CD14-positive monocyte (primary cell): ENCODE data around the gene SEMA3F. TPM values are rescaled to one million over a fixed set of nuclear protein-coding genes. Genes with fewer than 3 reads are reported as not detected.
"Not testable (repeated sequence)": the region's sequence is repeated elsewhere in the genome, so short reads cannot be mapped to it uniquely, and the experiment has no call there.

Experiments used
- DNase-seq, 3 donors: peaks; one replicate each; pipeline ENCODE4 v3.0.0-alpha.2; 2011 to 2022
- H2AFZ ChIP-seq: 2 replicates; pipeline ENCODE4 v1.6.0; 2012; ENCODE audit warnings: mild to moderate bottlenecking, low read depth, low read length, inconsistent platforms; ENCODE audit not compliant: insufficient read depth, poor library complexity, severe bottlenecking
- H3K27ac ChIP-seq, 2 donors: 1 replicate in 1 of 2; 2 replicates in 1 of 2; pipeline ENCODE4 v1.5.1; 2012 to 2013; ENCODE audit warnings: low read length in 2 of 2, control low read depth in 1 of 2, inconsistent platforms in 1 of 2, low read depth in 1 of 2, mild to moderate bottlenecking in 1 of 2
- H3K27me3 ChIP-seq, 2 donors: one replicate each; pipeline versions ENCODE4 v1.6.0 to v1.6.1; 2011 to 2013; ENCODE audit warnings: low read length in 2 of 2; ENCODE audit not compliant: control insufficient read depth in 2 of 2, insufficient read depth in 2 of 2
- H3K36me3 ChIP-seq, 2 donors: replicated peaks in 1 of 2; 1 replicate in 1 of 2; 2 replicates in 1 of 2; pipeline versions ENCODE4 v1.5.1 to v1.6.1; 2012 to 2013; ENCODE audit warnings: low read length in 2 of 2, control low read depth in 1 of 2, inconsistent platforms in 1 of 2, mild to moderate bottlenecking in 1 of 2; ENCODE audit not compliant: insufficient read depth in 2 of 2, control insufficient read depth in 1 of 2
- H3K4me1 ChIP-seq, 2 donors: 1 replicate in 1 of 2; 2 replicates in 1 of 2; pipeline versions ENCODE4 v1.5.1 to v1.6.1; 2012 to 2013; ENCODE audit warnings: low read length in 2 of 2, control low read depth in 1 of 2, inconsistent platforms in 1 of 2, mild to moderate bottlenecking in 1 of 2, moderate library complexity in 1 of 2; ENCODE audit not compliant: insufficient read depth in 2 of 2, control insufficient read depth in 1 of 2
- H3K4me2 ChIP-seq: replicated peaks from 2 replicates; pipeline ENCODE3; 2012; ENCODE audit warnings: low read length, moderate library complexity, mild to moderate bottlenecking; ENCODE audit not compliant: poor library complexity, severe bottlenecking; ENCODE audit errors: extremely low read depth
- H3K4me3 ChIP-seq, 3 experiments: fragments of 200-600 bp in 1 of 3; sonication (generic) in 1 of 3; replicated peaks in 1 of 3; 1 replicate in 2 of 3; 2 replicates in 1 of 3; pipeline ENCODE4 v1.5.1; 2011 to 2013; ENCODE audit warnings: low read length in 3 of 3, mild to moderate bottlenecking in 3 of 3, control low read depth in 2 of 3, low read depth in 2 of 3, inconsistent platforms in 1 of 3, moderate library complexity in 1 of 3
- H3K79me2 ChIP-seq: 2 replicates; pipeline ENCODE4 v1.6.0; 2012; ENCODE audit warnings: mild to moderate bottlenecking, control low read depth, inconsistent platforms, low read length, moderate library complexity; ENCODE audit not compliant: insufficient read depth
- H3K9ac ChIP-seq: 2 replicates; pipeline ENCODE4 v1.6.0; 2017; ENCODE audit warnings: low read length, mild to moderate bottlenecking; ENCODE audit not compliant: insufficient read depth, poor library complexity, severe bottlenecking
- H3K9me3 ChIP-seq, 2 donors: replicated peaks in 1 of 2; 1 replicate in 1 of 2; 2 replicates in 1 of 2; pipeline versions ENCODE4 v1.5.1 to v1.6.1; 2012 to 2013; ENCODE audit warnings: low read length in 2 of 2, control low read depth in 1 of 2; ENCODE audit not compliant: control insufficient read depth in 1 of 2, insufficient read depth in 1 of 2
- H4K20me1 ChIP-seq: 2 replicates; pipeline ENCODE4 v1.6.0; 2012; ENCODE audit warnings: mild to moderate bottlenecking, low read length, control low read depth, moderate library complexity; ENCODE audit not compliant: insufficient read depth
- H3K27ac Mint-ChIP-seq, 7 donors: one replicate each; pipeline ENCODE4 v1.8.0; 2020; ENCODE audit warnings: mild to moderate bottlenecking in 7 of 7, mixed read lengths in 7 of 7, moderate library complexity in 6 of 7, inconsistent platforms in 2 of 7
- H3K27me3 Mint-ChIP-seq, 3 donors: one replicate each; pipeline ENCODE4 v1.8.0; 2021 to 2022; ENCODE audit warnings: low read depth in 3 of 3, mild to moderate bottlenecking in 3 of 3, mixed read lengths in 3 of 3, moderate library complexity in 3 of 3, inconsistent platforms in 1 of 3
- H3K36me3 Mint-ChIP-seq, 2 donors: one replicate each; pipeline ENCODE4 v1.8.0; 2020; ENCODE audit warnings: mixed read lengths in 2 of 2, inconsistent platforms in 1 of 2, mild to moderate bottlenecking in 1 of 2
- H3K4me1 Mint-ChIP-seq: one replicate; pipeline ENCODE4 v1.8.0; 2020; ENCODE audit warnings: mild to moderate bottlenecking, mixed read lengths
- H3K4me3 Mint-ChIP-seq, 2 donors: one replicate each; pipeline ENCODE4 v1.8.0; 2020; ENCODE audit warnings: mild to moderate bottlenecking in 2 of 2, mixed read lengths in 2 of 2, moderate library complexity in 1 of 2
- H3K9me3 Mint-ChIP-seq, 7 donors: one replicate each; pipeline ENCODE4 v1.8.0; 2020 to 2022; ENCODE audit warnings: mixed read lengths in 7 of 7, mild to moderate bottlenecking in 6 of 7, moderate library complexity in 6 of 7, inconsistent platforms in 2 of 7
- WGBS: methylation state at CpG from one replicate; pipeline ENCODE4 v1.1.5; 2013; ENCODE audit warnings: missing lambda C conversion rate; ENCODE audit not compliant: insufficient coverage; 5-methylcytosine and 5-hydroxymethylcytosine counted together
- intact Hi-C, 2 donors: fragments of 100-400 bp; cut with micrococcal nuclease; formaldehyde crosslinking; loops; one replicate each; pipeline versions ENCODE4 v1.15.0 to v1.15.1; 2023
- polyA plus RNA-seq, 3 donors: library from polyadenylated mRNA; depleted of rRNA in 1 of 3; unstranded in 2 of 3; stranded (reverse) in 1 of 3; fragments of 300-500 nt in 2 of 3; fragments of >200 nt in 1 of 3; fragmentation: Illumina TruSeq in 2 of 3; gene quantifications; 1 replicate in 2 of 3; 2 replicates in 1 of 3; pipeline ENCODE4 v1.2.3, GENCODE V29; 2012 to 2021
- TF ChIP-seq, protein P1 (sequence below): fragments of 200-600 bp; IDR thresholded peaks from one replicate; pipeline ENCODE4 v1.8.0; 2022; ENCODE audit warnings: antibody characterized with exemption, mild to moderate bottlenecking

SEMA3F gene
- polyA plus RNA-seq, 3 donors = 0.01 TPM; not detected in 2

DNA sequence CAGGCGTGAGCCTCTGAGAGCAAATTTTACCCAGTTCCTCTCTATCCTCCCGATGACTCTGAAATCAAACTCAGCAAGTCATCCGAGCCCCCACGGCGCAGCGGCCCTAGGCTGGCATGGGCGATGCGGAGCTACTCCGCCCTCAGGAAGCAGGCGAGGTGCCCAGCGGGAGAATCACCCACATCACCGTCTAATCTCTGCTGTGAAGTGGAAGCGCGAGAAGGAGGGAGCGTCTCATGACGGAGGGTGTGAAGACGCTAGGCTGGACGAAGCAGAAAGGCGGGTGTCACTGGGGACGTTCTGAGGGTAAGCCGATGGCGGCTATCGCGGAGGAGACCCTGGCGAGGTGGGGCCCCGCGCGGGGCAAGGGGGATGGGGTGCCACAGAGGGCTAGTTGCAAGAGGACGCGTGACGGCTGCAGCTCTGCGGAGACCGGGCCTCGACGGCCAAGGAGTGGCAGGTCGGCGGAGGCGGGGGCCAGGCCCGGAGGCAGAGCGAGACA lies 71.8 kb downstream of the SEMA3F start:
- H3K4me1 Mint-ChIP-seq = peaks cover 56% of the 10 kb centered on the region
- H3K9me3 Mint-ChIP-seq = peaks cover 0 to 2% (median 0%) of the 10 kb centered on the region in 7 donors
- Histone ChIP-seq H3K79me2 (peaks cover 45% of the 10 kb centered on the region), H3K4me2 (peak overlapping the region; percentile 97), H3K4me1 (peaks cover 57 to 60% of the 10 kb centered on the region in 2 donors), H3K36me3 (no peaks in the 10 kb centered on the region), H3K4me3 (peak overlapping the region; percentile 31 to 95 (median 42)), H3K27me3 (peaks cover 0 to 8% of the 10 kb centered on the region in 2 donors), H3K27ac (peak overlapping the region in 1 of 2 donors; percentile 21), H2AFZ (peak overlapping the region; percentile 96), H3K9ac (peak overlapping the region; percentile 55), H3K9me3 (no peaks in the 10 kb centered on the region), H4K20me1 (no peaks in the 10 kb centered on the region)
- H3K4me3 Mint-ChIP-seq = peak overlapping the region; percentile 84 to 97
- TF ChIP-seq, protein P1, sequence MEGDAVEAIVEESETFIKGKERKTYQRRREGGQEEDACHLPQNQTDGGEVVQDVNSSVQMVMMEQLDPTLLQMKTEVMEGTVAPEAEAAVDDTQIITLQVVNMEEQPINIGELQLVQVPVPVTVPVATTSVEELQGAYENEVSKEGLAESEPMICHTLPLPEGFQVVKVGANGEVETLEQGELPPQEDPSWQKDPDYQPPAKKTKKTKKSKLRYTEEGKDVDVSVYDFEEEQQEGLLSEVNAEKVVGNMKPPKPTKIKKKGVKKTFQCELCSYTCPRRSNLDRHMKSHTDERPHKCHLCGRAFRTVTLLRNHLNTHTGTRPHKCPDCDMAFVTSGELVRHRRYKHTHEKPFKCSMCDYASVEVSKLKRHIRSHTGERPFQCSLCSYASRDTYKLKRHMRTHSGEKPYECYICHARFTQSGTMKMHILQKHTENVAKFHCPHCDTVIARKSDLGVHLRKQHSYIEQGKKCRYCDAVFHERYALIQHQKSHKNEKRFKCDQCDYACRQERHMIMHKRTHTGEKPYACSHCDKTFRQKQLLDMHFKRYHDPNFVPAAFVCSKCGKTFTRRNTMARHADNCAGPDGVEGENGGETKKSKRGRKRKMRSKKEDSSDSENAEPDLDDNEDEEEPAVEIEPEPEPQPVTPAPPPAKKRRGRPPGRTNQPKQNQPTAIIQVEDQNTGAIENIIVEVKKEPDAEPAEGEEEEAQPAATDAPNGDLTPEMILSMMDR = no peak
- peaks cover 19 to 27% (median 23%) of the 10 kb centered on the region in 3 donors for H3K27me3 Mint-ChIP-seq
- WGBS = under 1% methylated on average over 31 of the region's 40 CpGs
- intact Hi-C loops = loop anchor here (1.0 to 10.0 kb wide), 7 partner anchors 19 to 1182 kb away; no protein-coding TSS in a partner anchor
- peak overlapping the region; percentile 41 to 92 (median 81) for H3K27ac Mint-ChIP-seq
- no peaks in the 10 kb centered on the region for H3K36me3 Mint-ChIP-seq
- DNase-seq = peak; percentile 53 to 65 (median 55)

DNA sequence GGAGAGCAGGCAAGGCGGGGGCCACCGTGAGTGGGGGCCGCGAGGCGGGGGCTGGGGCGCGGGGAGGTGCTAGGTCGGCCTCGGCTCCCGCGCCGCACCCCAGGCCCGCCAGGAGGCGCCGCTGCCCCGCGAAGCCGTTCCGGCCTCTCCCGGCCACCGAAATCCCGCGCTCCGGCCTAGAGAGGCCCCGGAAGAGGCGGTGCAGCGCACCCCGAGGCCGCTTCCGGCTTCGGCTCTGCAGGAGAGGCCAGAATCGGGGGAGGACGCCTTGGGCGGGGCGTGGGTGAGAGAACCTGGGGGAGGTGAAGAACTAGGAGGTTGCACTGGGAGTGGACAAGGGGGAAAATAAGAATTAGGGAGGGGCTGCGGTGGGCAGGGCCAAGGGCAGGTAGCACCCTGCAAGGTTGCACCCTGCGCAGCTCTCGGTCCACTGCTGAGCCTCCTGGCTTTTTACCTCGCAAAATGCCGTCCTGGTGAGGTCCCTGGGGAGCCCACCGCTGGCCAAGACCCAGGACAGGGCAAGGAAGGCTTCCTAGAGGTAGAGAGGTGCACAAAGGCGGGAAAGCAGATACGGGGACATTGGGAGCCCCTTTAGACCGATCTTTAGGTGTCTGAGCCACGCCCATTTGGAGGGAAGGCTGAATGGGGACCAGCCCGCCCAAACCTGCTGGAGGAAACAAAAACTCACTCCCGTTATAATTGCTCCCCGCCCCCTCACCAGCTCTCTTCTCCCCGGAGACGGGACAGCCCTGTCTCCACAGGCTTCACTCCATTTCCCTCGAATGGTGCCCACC lies 72.5 kb downstream of the SEMA3F start:
- H3K4me3 ChIP-seq = peak overlapping the region; percentile 73 to 95 (median 89)
- H3K9me3 Mint-ChIP-seq = peaks cover 0 to 2% (median 0%) of the 10 kb centered on the region in 7 donors
- TF ChIP-seq, protein P1 = peak; percentile 98
- peak overlapping the region; percentile 88 to 97 for H3K4me3 Mint-ChIP-seq
- H3K36me3 ChIP-seq = no peaks in the 10 kb centered on the region
- intact Hi-C loops = loop anchor here (1.0 to 10.0 kb wide), 5 partner anchors 19 to 1183 kb away; no protein-coding TSS in a partner anchor
- peak overlapping the region; percentile 96 for H2AFZ ChIP-seq
- H3K9ac ChIP-seq = peak overlapping the region; percentile 55
- 1% methylated on average over 46 of the region's 51 CpGs for WGBS
- H3K27me3 Mint-ChIP-seq = peaks cover 19 to 27% (median 23%) of the 10 kb centered on the region in 3 donors
- no peaks in the 10 kb centered on the region for H3K9me3 ChIP-seq
- H3K4me1 ChIP-seq = peaks cover 63 to 67% of the 10 kb centered on the region in 2 donors
- peak overlapping the region; percentile 22 to 79 for H3K27ac ChIP-seq
- H3K4me2 ChIP-seq = peak overlapping the region; percentile 97
- peak overlapping the region; percentile 85 to 90 (median 88) for H3K27ac Mint-ChIP-seq
- H3K36me3 Mint-ChIP-seq = no peaks in the 10 kb centered on the region
- H4K20me1 ChIP-seq = no peaks in the 10 kb centered on the region
- peaks cover 51% of the 10 kb centered on the region for H3K79me2 ChIP-seq
- H3K4me1 Mint-ChIP-seq = peaks cover 60% of the 10 kb centered on the region
- peak; percentile 83 to 84 (median 84) for DNase-seq
- peaks cover 0 to 8% of the 10 kb centered on the region in 2 donors for H3K27me3 ChIP-seq

DNA sequence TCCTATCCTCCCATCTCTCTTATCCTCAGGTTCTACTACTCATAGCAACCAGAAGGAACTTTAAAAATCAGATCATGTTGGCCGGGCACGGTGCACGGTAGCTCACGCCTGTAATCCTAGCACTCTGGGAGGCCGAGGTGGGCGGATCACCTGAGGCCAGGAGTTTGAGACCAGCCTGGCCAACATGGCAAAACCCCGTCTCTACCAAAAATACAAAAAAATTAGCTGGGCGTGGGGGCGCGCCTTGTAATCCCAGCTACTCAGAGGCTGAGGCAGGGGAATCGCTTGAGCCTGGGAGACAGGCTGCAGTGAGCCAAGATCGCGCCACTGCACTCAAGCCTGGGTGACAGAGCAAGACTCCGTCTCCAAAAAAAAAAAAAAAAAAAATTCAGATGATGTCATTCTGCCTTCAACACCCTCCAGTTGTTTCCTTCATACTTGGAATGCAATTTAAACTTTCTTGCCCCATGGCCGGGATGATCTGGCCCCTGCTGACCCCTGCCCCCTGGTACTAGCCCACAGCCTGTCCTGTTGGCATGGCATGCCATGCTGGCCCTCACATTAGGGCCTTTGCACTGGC lies 73.2 kb downstream of the SEMA3F start:
- not testable (repeated sequence) for DNase-seq, H3K9me3 ChIP-seq, H3K36me3 ChIP-seq, H3K9me3 Mint-ChIP-seq, H3K36me3 Mint-ChIP-seq, H3K9ac ChIP-seq, H4K20me1 ChIP-seq, H3K27me3 ChIP-seq
- peak overlapping the region; percentile 97 for H3K4me2 ChIP-seq
- H3K27ac Mint-ChIP-seq = peak overlapping the region; percentile 83 to 90 (median 88)
- peaks cover 58% of the 10 kb centered on the region for H3K79me2 ChIP-seq
- 58% methylated on average over 12 of the region's 15 CpGs for WGBS
- intact Hi-C loops = loop anchor here in 1 of 2 donors (10.0 kb wide), 1 partner anchor 1183 kb away; no protein-coding TSS in a partner anchor
- H3K4me3 ChIP-seq = peak overlapping the region; percentile 73 to 95 (median 89)
- peaks cover 70 to 74% of the 10 kb centered on the region in 2 donors for H3K4me1 ChIP-seq
- H3K4me3 Mint-ChIP-seq = peak overlapping the region; percentile 88 to 93
- peaks cover 19 to 27% (median 23%) of the 10 kb centered on the region in 3 donors for H3K27me3 Mint-ChIP-seq
- peak overlapping the region; percentile 22 to 88 for H3K27ac ChIP-seq
- H2AFZ ChIP-seq = peak overlapping the region; percentile 96
- H3K4me1 Mint-ChIP-seq = peaks cover 67% of the 10 kb centered on the region
